ENCODE results near the gene JMY.

DNA sequence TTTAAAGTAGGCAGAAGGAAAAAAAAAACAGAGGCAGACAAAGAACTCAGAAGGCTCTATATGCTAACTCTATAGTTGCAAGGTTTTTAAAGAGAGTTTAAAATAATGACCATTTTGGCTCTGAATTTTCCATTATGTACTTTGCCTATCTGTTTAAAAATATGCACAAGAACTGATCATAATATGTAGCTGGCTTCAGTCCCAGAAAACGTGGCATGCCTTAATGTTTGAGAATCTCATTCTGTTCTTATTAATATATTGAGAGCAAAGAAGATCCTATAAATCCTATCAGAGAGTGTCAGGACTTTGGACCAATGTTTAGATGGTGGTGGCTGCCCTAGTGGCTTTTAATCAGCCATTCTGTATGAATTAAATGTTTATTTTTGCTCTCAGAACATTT is 121.5 kb downstream of the JMY start:
- TF ChIP-seq, protein P1, sequence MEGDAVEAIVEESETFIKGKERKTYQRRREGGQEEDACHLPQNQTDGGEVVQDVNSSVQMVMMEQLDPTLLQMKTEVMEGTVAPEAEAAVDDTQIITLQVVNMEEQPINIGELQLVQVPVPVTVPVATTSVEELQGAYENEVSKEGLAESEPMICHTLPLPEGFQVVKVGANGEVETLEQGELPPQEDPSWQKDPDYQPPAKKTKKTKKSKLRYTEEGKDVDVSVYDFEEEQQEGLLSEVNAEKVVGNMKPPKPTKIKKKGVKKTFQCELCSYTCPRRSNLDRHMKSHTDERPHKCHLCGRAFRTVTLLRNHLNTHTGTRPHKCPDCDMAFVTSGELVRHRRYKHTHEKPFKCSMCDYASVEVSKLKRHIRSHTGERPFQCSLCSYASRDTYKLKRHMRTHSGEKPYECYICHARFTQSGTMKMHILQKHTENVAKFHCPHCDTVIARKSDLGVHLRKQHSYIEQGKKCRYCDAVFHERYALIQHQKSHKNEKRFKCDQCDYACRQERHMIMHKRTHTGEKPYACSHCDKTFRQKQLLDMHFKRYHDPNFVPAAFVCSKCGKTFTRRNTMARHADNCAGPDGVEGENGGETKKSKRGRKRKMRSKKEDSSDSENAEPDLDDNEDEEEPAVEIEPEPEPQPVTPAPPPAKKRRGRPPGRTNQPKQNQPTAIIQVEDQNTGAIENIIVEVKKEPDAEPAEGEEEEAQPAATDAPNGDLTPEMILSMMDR (IDR thresholded peaks at IDR 0.05), result no peak
- TF ChIP-seq POLR2A (IDR thresholded peaks at IDR 0.05), result no peak
